Right lobe of liver (tissue), 6 donors: ENCODE measurements around the gene ADAMTS4. TPM values are rescaled to one million over a fixed set of nuclear protein-coding genes. Genes with fewer than 3 reads are reported as not detected.
A peak's percentile ranks its signal among the peaks of the same experiment; 100 is the strongest.

ENCODE experiments used
- ATAC-seq, 4 donors: fragments of 200-7000 bp; cut with Tn5 transposase; one replicate each; pipeline ENCODE4 v1.9.1; 2020; ENCODE audit warnings: mild to moderate bottlenecking in 4 of 4, moderate library complexity in 4 of 4
- DNase-seq, 3 donors: peaks; one replicate each; pipeline ENCODE4 v3.0.0-alpha.2; 2020
- H3K27ac ChIP-seq, 3 donors: fragments of 200-600 bp; one replicate each; pipeline ENCODE4 v1.8.0; 2022
- H3K27me3 ChIP-seq, 2 donors: fragments of 200-600 bp; one replicate each; pipeline ENCODE4 v1.8.0; 2022
- H3K36me3 ChIP-seq, 4 donors: fragments of 200-600 bp; sonication (generic) in 1 of 4; one replicate each; pipeline versions ENCODE4 v1.5.1 to v1.8.0; 2017 to 2022; ENCODE audit warnings: control low read depth in 1 of 4
- H3K4me1 ChIP-seq, 4 donors: fragments of 200-600 bp; sonication (generic) in 1 of 4; one replicate each; pipeline versions ENCODE4 v1.5.1 to v1.8.0; 2017 to 2022; ENCODE audit warnings: control low read depth in 1 of 4
- H3K4me3 ChIP-seq, 3 donors: fragments of 200-600 bp; one replicate each; pipeline ENCODE4 v1.8.0; 2022
- H3K9me3 ChIP-seq, 4 donors: fragments of 200-600 bp; sonication (generic) in 1 of 4; one replicate each; pipeline versions ENCODE4 v1.5.1 to v1.8.0; 2017 to 2022; ENCODE audit warnings: control low read depth in 1 of 4
- CTCF ChIP-seq, 4 donors: fragments of 200-600 bp in 3 of 4; fragments of 450-650 bp in 1 of 4; IDR thresholded peaks; one replicate each; pipeline versions ENCODE4 v1.5.1 to v1.8.0; 2016 to 2022; ENCODE audit warnings: antibody characterized with exemption in 4 of 4, mild to moderate bottlenecking in 2 of 4
- POLR2A ChIP-seq: fragments of 450-650 bp; IDR thresholded peaks from one replicate; pipeline ENCODE4 v1.6.1; 2017; ENCODE audit warnings: antibody characterized with exemption, mild to moderate bottlenecking
- WGBS: methylation state at CpG from one replicate; pipeline ENCODE4 v1.1.6; 2018; ENCODE audit warnings: low coverage, low lambda C conversion rate; ENCODE audit not compliant: insufficient coverage; ENCODE audit errors: missing lambda C conversion rate; 5-methylcytosine and 5-hydroxymethylcytosine counted together
- intact Hi-C, 2 donors: fragments of 100-400 bp; cut with DNase I; formaldehyde crosslinking; loops; one replicate each; pipeline versions ENCODE4 v1.11.2 to v1.14.1; 2022
- total RNA-seq, 6 experiments: library from RNA; depleted of rRNA in 2 of 6; stranded (reverse); fragments of >200 nt in 2 of 6; fragmentation: NEBNext Ultra II Directional in 3 of 6; extraction: Animal tissue kit (Norgen Biotek cat#: 25700) in 3 of 6; gene quantifications; one replicate each; pipeline versions ENCODE4 v1.1.0 to v1.2.4, GENCODE V29; 2016 to 2023
- donor health status: DM: no; HTN: yes; CAD: no.
- donor health status: DM: no; HTN: no; CAD: no.
- donor health status: DM: no; HTN: no; CAD: no.
- donor health status: DM: no; HTN: yes; CAD: no.
- donor health status: DM: no; HTN: yes; CAD: no.

ADAMTS4 gene
- total RNA-seq, 6 experiments from 2014 or later = 0.29 to 11.0 (median 2.1) TPM

GRCh38 chr1:161166669-161167548 is 31.9 kb downstream of the ADAMTS4 start:
- DNase-seq (peak in 1 of 3 donors; percentile 55), ATAC-seq (peak in 1 of 4 donors; percentile 0)
- peak overlapping the region; percentile 27 to 61 (median 59) for H3K27ac ChIP-seq
- H3K4me3 ChIP-seq = peak overlapping the region; percentile 67 to 77 (median 71)
- H3K4me1 ChIP-seq = peaks cover 0 to 7% (median 3%) of the 10 kb centered on the region in 4 donors
- H3K36me3 ChIP-seq = peaks cover 0 to 29% (median 5%) of the 10 kb centered on the region in 4 donors
- intact Hi-C loops = no loop called here
- no peaks in the 10 kb centered on the region for H3K9me3 ChIP-seq
- TF ChIP-seq POLR2A (no peak), CTCF (IDR thresholded peaks at IDR 0.05) (no peak)
- 11% methylated on average over 25 of the region's 33 CpGs for WGBS
- no peaks in the 10 kb centered on the region for H3K27me3 ChIP-seq

DNA sequence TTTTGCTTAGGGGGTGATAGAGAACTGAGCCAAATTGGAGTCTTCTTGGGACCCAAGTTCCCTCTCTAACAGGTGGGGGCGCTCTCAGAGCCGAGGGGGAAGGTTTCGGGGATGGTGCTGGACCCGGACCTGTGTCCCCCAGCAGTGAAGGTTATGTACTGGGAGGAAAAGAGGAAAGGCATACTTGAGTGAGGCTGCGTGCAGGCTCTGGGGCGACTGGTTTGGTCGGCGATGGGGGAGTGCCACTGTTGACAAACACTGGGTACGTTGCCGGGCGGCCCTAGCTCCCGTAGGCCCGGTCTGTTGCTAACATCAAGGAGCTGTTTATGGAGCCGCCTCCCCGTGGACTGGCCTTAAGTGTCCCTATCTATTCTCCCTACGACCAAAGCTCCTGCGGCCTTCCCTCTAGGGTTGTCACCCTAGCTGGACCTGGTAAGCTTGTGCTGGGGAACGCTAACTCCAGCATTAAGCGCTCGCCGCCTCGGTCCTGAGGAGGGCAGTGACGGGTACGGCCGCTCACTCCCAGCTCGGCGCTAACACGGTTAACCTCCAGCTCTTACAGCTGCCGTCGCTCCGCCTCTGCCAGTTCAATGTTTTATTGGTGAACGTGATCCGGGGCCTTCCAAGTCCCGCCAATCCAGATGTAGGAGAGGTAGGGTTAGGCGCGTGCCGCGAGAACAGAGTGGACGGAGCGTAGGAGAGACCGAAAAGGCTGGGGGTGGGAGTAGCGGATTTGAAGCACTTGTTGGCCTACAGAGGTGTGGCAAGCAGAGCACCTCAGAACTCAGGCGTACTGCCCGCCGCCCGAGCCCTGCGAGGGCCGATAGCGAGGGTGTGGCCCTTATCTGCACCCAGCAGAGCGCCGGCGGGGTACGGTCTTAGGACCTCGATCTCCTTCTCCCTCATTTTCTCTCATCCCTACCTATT is 32.8 kb downstream of the ADAMTS4 start, which contains the start of gene PPOX:
TSS of gene PPOX (plus strand) at position 685 of the 927 bp plus-strand sequence. CDS start 422 bp downstream, outside the sequence.
- Histone ChIP-seq H3K36me3 (peaks cover 0 to 23% (median under 1%) of the 10 kb centered on the region in 4 donors), H3K27me3 (no peaks in the 10 kb centered on the region), H3K27ac (peak within 1 kb of the TSS; percentile 59 to 67 (median 61)), H3K9me3 (no peaks in the 10 kb centered on the region), H3K4me3 (peak within 1 kb of the TSS; percentile 67 to 77 (median 71)), H3K4me1 (peaks cover 0 to 7% (median 3%) of the 10 kb centered on the region in 4 donors)
- ATAC-seq (peak; percentile 94 to 96 (median 94)), DNase-seq (peak; percentile 95 to 98 (median 97))
- peak; percentile 48 for TF ChIP-seq POLR2A
- TF ChIP-seq CTCF (IDR thresholded peaks at IDR 0.05) = peak; percentile 11 to 46 (median 30)
- 0% methylated on average over 19 of the region's 54 CpGs for WGBS
- intact Hi-C loops = no loop called here

DNA sequence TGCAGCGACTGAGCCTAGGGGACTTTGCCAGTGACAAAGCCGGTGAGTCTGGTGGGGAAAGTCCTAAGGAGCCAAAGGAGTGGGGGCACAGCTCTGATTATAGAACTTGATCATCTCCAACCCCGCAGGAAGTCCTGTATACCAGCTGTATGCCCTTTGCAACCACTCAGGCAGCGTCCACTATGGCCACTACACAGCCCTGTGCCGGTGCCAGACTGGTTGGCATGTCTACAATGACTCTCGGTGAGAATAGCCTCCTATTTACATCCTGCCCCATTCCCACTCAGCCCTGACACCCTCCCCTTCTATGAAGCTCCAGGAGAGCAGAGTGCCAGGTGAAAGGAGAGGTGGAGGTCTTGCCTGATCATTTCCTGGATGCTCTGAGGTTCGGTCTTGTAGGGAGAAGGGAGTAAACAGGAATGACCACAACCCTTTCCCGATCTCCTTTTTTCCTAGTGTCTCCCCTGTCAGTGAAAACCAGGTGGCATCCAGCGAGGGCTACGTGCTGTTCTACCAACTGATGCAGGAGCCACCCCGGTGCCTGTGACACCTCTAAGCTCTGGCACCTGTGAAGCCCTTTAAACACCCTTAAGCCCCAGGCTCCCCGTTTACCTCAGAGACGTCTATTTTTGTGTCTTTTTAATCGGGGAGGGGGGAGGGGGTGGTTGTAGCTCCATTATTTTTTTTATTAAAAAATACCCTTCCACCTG is 33.8 kb downstream of the ADAMTS4 start:
- no peaks in the 10 kb centered on the region for H3K27me3 ChIP-seq
- no peak for DNase-seq
- no peak for TF ChIP-seq POLR2A
- TF ChIP-seq CTCF (IDR thresholded peaks at IDR 0.05) = no peak
- H3K4me3 ChIP-seq = peak overlapping the region in 1 of 3 donors; percentile 71
- WGBS = 57% methylated on average over 8 of the region's 14 CpGs
- H3K27ac ChIP-seq = peak overlapping the region; percentile 59 to 67 (median 61)
- peaks cover 0 to 13% (median 3%) of the 10 kb centered on the region in 4 donors for H3K4me1 ChIP-seq
- intact Hi-C loops = no loop called here
- peaks cover 0 to 17% (median 0%) of the 10 kb centered on the region in 4 donors for H3K36me3 ChIP-seq
- no peak for ATAC-seq
- H3K9me3 ChIP-seq = no peaks in the 10 kb centered on the region

- no peak for ATAC-seq
- Histone ChIP-seq H3K4me1 (peaks cover 0 to 15% (median 3%) of the 10 kb centered on the region in 4 donors), H3K27me3 (no peaks in the 10 kb centered on the region), H3K4me3 (no peak overlapping the region), H3K36me3 (peaks cover 0 to 17% (median 0%) of the 10 kb centered on the region in 4 donors), H3K9me3 (no peaks in the 10 kb centered on the region), H3K27ac (no peak overlapping the region)
- no peak for DNase-seq
- no peak for TF ChIP-seq POLR2A
- no peak for TF ChIP-seq CTCF (IDR thresholded peaks at IDR 0.05)
- intact Hi-C loops = no loop called here
- 100% methylated on average over 2 of the region's 5 CpGs for WGBS
Observed at GRCh38 chr1:161163793-161164192, 35.1 kb downstream of the ADAMTS4 start.
